ENCODE results near the gene RIMOC1.
"Not testable (repeated sequence)": the region's sequence is repeated elsewhere in the genome, so short reads cannot be mapped to it uniquely, and the experiment has no call there.

The RIMOC1 gene

DNA sequence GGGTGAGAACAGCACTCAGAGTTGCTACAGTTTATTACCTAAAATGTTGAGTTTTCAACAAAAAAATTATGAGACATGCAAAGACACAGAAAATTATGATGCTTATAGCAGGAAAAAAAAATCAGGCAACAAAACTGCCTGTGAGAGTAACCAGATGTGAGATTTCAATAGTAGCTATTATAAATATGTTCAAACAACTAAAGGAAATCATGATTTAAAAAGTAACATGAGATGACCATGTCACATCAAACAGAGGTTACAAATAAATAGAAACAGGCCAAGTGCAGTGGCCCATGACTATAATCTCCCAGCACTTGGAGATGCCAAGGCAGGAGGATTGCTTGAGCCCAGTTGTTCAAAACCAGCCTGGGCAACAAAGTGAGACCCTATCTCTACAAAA is 12.1 kb upstream of the RIMOC1 start:
- DNase-seq = no peak

DNA sequence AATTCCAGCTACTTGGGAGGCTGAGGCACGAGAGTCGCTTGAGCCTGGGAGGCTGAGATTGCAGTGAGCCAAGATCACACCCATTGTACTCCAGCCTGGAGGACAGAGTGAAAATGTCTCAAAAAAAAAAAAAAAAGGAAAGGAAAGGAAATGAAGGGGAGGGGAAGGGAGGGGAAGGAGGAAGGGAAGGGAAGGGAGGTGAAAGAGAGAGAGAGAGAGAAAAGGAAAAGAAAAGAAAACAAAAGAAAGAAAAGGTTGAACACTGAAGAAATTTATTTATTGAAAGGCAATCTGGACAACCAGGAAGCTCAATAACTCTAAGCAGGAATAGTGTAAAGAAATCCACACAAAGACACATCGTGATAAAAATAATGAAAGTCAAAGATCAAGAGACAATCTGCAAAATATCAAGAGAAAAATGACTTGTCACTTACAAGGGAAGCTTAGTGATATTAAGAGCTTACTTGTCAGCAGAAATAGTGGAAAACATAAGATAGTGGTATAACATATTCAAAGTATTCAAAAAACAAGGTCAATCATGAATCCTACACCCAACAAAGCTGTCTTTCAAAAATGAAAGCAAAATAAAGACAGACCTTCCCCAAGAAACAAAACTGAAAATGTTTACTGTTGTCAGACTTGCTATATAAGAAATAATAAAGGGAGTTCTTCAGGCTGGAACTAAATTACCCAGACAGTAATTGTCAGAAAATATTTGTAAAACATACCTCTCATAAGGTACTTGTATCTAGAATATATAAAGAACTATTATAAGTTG is 10.9 kb upstream of the RIMOC1 start:
- no peak for DNase-seq

DNA sequence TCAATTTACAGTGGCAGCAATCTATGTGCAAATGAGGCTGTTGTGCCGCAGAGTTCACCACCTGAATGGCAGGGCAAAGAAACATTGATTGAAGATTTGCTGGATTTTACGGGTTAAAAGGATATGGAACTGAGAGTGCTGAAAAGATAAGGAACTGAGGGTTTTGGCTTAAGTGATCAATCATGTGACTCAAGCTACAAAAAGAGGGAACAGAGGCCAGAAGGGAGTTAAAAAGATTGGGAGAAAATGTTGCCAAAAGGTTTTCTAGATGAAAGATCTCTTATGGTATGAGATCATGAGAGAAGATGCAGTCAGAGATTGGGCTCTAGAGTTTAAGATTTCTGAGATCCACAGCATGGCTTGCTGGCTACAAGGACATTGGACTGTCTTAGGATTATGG is 7.9 kb upstream of the RIMOC1 start:
- no peak for DNase-seq

DNA sequence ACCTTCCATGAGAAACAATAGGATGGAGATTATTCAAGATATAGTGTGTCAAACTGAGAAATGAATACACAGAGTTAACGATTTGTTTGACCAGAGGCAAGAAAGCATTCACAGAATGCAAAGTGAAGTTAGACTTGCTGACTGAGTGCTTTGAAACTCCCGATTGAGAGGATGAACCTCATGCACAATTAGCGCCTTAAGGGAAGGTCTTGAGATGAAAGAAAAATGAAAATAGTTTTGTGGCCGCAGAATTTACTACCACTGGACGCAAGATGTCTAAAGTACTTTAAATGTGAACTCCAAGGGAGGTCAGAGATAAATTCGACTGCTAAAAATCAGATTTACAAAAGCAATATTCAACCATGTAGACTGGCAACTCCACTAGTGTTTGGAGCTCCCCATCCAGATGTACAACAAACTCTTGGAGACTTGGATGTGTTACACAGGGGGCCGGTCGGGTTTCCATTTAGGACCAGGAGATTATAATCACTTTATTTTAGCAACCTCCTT is 707 bp upstream of the RIMOC1 start:
- no peak for DNase-seq

DNA sequence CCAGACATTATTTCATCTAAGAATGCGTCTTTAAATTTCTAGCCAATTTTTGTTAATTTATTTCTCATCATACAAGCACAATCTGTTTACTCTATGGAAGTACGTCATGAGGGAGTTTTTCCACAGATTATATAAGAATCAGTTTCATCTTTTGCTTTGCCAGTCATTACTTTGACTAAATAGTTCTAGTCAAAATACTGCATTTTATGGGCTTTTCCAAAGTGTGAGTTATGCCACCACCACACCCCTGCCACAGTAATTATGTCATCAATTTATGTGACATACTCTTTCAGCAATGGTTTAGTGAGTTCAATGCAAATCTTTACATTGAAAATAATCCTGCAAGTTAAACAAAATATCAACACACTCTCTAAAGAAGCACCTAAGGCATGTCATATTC is 2.0 kb downstream of the RIMOC1 start:
- no peak for DNase-seq

DNA sequence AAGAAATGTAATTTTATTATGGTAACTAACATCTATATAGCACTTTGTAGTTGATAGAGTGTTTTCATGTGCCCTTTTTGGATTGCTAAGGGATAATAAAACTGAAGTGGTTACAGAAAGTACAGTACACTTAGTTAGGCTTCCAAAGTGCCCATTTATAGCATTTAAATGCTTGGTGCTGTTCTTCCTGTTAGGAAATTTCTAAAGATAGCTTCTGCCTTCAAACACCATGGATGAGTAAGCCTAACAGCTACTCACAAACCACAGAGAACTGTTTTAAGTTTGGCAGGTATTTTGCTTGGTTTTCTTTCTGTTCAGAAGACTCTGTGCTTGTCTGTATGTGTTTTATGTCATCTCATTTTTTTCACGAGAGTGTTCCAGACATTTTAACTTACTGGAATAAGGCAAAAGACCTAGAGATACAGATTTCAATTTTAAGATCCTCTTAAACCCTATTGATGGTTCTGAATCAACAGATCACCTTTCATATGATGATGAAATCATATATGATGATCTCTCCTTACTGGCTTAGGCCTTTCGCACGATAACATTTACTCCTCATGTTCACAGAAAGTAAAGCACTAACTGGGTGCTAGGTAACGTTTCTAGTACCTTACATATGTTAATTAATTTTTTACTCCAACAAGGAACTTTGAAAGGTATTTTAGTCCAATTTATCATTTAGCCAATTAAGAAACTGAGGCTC is 4.4 kb downstream of the RIMOC1 start:
- peak; percentile 41 for DNase-seq

DNA sequence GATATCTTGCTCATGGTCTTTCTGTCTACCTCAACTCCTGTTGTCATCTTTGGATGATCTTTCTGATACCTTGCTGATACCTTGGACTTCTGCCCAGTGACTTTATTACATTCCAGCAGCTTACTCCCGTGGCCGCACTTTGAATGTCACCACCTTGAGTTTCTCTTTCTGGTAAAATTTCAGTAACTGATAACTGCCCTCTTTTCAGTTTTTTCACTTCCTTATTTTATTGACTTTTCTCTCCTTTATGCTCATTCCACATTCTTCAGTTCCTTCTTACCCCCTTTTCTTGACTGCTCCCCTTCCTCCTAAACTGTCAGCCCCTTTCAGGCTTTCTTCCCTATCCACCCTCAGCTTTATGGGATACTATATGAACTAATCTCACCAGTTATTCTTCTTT is 14.0 kb downstream of the RIMOC1 start:
- no peak for DNase-seq

DNA sequence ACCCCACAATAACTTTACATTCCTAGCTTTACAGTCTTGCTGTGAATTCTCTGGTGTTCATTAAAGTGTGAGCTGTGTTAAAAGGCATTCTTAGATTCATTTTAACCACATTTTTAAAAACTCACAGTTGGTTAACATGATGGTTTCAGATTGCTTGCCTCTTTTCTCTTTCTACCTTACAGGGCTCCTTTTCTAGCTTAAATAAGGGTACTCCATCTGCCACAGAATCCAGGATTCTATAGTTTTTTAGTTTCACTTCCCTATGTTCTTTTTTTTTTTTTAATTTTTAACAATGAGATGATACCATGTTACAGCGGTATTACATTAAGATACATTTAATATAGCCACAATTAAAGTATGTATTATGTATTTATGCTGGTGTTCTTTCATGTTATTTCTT is 17.0 kb downstream of the RIMOC1 start:
- no peak for DNase-seq

DNA sequence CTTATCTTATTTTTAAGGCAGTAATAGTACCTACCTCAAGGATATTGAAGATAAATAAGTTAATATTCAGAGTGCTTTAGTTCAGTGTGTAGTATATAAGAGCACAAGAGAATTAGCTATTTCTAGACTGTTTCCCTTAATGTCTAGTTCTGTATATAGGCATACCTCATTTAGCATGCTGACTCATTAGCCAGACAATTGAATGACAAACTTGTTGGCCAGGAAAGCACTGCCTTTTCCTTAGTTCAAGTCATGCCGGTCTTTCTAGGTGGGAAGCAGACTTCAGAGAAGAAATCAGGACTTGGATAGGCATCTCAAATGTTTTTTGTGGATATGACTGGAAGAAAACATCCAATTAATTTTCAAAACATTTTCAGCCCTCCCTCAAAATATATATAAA is 17.7 kb downstream of the RIMOC1 start:
- DNase-seq = peak; percentile 29

DNA sequence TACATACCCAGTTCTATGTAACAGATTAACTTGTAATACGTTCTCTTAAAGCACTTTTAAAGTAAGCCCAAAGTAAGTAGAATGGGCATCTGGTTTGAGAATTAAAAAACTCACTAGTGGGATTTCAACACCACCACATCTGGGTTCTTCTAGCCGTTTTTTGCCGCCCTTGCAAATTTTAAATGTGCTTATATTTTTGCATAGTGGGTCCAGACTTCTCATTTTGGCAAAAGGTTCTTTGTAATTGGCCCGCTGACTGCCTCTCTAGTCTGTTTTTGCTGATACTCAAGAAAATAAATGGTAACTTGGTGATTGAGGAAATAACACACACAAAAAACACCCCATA is 20.4 kb downstream of the RIMOC1 start:
- no peak for DNase-seq

DNA sequence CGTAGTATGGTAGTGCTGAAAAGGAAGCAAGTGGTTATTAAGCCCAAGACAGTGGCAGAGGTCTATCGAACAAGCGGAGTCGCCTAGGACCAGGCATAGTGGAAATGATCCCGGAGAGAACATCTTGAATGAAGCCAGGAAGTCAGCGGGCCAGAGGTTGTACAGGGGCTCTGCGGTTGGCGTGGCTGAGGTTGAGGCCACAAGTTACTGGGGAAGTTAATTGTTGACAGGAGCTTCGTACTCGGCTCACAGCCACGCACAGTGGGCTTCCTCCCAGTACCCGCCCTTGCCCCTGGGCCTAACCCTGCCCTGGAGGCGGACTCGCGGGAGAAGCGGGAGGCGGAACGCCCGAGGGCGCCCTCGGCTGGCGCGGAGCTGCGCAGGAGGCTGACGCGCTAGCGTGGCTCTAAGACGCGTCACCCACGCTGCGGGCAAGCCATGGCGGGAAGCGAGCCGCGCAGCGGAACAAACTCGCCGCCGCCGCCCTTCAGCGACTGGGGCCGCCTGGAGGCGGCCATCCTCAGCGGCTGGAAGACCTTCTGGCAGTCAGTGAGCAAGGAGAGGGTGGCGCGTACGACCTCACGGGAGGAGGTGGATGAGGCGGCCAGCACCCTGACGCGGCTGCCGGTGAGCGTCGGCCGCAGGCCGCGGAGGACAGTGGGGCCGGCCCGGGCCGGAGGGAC is 20.9 kb downstream of the RIMOC1 start, which contains the start of gene FBXO4:
TSS of gene FBXO4 (plus strand) at position 410 of the 683 bp plus-strand sequence. CDS start at position 439, 29 bp downstream.
- peak; percentile 86 for DNase-seq

DNA sequence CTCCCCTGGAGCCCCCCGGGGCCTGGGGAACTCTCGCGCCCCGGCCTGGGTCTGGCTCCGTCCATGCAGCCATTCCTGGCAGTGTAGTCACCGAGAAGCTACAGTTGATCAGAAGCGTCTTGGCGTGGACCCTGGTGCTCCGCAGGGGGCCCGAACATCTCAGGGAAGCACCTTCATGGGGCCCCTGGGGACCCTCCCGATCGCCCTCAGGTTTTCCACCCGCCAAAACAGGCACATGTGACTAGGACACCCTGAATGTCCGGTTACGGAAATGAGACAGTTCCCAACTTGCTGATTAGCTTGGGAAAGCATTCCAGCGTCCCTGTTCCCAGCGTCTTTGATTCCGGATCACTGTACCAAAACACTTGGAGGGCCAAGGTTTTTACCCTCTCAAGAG is 21.4 kb downstream of the RIMOC1 start:
- DNase-seq = peak; percentile 60

DNA sequence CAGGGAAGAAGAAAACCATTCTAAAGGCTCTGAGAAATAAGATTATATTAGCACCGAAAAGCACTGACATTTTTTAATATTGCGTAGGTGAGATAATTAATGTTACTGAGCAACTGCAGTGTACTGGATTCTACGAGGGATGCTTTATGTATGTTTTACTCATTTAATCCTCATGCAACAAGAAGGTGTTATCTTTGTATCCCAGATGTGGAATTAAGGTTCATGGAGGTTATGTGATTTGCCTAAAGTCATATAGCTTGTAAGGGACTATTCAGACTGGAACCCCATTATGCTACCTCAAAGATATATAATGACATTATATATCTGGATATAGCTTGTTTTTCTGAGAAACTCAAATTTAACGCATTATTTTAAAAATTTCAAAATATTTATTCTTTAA is 23.5 kb downstream of the RIMOC1 start:
- DNase-seq = no peak

DNA sequence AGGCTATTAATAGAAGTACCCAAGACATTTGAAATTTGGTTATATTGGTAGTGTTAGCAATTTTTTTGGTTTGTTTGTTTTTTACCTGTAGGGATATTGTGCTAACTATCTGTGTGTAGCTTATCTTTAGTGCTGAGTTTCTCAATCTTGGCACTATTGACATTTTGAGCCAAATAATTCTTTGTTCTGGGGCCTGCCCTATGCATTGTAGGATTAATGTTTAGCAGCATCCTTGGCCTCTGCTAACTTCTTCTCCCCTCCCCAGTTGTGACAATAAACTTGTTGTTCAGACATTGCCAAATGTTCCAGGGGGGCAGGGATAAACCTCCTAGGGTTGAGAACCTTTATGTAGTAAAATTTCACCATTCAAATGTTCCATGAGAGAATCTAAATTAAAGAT is 24.9 kb downstream of the RIMOC1 start:
- DNase-seq = no peak

DNA sequence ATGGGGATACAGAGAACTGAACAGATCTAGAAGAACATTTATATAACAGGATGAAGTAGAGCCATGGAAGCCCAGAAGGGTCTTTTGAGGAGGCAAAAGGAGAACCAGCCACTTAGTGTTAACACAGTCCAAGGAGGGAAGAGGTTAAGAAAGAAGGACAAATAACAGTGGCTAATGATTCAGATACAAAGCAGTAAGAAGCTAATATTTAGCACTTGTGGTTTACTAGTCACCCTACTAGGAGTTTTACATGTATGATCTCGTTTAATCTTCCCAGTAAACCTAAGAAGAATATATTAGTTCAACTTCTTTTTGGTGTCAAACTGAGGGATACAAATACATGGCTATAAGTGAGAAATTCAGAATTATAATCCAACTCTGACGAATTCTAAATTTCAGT is 28.6 kb downstream of the RIMOC1 start:
- DNase-seq = no peak

DNA sequence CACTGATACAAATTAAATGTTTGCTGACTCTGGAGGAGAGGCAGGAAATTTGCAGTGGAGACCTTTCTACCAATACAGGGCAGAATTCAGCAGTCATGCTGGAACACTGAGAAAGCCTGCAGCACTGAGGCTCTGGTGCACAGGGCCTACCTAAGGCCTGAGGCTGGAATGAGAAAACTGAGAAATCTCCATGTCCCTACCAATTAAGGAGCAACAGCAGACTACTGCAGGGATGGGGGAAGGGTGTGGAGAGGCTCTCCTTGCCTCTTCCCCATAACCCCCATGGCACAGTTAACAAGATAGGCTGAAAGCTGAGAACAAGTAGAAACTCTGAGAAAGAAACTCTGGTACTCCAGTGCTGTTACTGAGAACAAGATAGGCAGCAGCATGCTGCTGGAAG is 31.4 kb downstream of the RIMOC1 start:
- no peak for DNase-seq

DNA sequence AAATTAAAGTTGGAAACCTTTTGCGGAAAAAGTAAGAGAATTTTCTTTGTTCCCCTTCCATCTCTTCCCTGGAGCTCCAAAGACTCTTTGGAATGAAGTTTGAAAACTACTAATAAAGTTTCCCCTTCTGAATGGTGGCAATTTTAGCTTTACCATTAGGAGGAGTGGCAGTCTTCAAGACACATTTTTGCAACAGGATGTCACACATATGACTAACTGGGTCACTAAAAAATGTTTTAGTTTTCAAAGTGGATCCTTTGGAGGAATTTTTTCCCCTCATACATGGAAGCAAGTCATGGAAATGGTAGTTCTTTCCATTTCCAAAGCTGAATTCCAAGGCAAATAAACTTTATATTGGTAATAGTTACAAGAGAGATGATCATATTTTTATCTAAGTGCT is 36.5 kb downstream of the RIMOC1 start:
- peak; percentile 26 for DNase-seq

DNA sequence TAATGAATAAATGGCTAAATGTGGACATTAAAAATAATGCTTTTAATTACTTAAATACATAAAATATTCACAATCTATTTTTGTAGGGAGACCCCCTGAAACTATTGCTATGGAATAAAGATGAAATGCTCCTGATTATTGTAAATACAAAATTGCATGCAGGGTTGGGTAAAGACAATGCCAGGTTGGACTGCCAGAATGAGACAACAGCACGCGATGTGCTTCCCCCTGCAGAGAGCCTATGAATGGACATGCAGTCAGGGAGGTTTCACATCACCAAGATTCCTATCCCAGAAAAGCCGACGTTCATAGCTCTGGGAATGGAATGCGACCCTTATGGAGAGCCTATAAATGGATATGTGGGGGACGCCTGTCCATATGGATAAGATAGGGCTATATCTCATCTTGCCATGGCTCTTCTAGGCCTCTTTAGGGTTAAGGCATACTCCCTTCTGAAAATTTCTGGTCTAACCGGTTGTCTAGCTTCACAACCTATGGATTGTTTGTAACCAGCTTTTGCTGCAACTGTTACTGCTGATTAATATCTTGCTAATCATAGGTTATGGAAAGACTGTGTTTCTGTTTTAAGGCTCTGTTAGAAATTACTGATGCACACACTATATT is 41.3 kb downstream of the RIMOC1 start:
- DNase-seq = not testable (repeated sequence)

DNA sequence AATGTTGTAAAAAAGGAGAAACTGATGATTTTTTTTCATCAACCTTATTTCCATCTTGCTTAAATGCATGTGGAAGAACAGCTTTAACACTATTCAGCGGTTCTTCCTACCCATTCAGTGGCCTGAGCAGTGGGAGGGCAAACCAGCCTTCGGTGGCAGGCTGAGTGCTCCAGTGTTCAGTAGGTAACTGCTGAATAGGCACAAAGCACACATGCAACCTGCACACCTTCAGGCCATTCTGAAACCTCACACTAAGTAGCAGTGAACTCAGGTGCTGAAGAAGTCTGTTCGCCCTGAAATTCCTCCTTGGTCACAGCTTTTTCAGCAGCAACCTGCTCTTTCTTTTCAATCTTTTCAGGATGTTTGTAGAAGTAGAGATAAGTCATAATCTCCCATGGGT is 47.1 kb downstream of the RIMOC1 start:
- DNase-seq = no peak

All from EL (cell line).